Medulla oblongata (tissue), 1 donor: Measurements from ENCODE around the gene ANKRD13D.

Experiments
- DNase-seq: peaks from one replicate; pipeline ENCODE4 v3.0.0-alpha.2; 2015; ENCODE audit errors: extremely low spot score

ANKRD13D gene

GRCh38 chr11:67289226-67289650 lies at the start of gene ANKRD13D:
ANKRD13D (plus strand) TSS chr11:67289303; CDS start chr11:67289461, 158 bp downstream.
- DNase-seq, result no peak

GRCh38 chr11:67239783-67240575 lies 49.1 kb upstream of the ANKRD13D start:
- DNase-seq, result peak; percentile 98

- DNase-seq, result peak; percentile 67
Measured at GRCh38 chr11:67240576-67241389, 48.3 kb upstream of the ANKRD13D start.

- no peak for DNase-seq
Measured at GRCh38 chr11:67242548-67242947, 46.6 kb upstream of the ANKRD13D start.

- DNase-seq, result no peak
Measured at GRCh38 chr11:67243051-67243450, 46.1 kb upstream of the ANKRD13D start.

- DNase-seq, result no peak
Measured at GRCh38 chr11:67245046-67245445, 44.1 kb upstream of the ANKRD13D start.

GRCh38 chr11:67247946-67248550 lies 41.1 kb upstream of the ANKRD13D start:
- DNase-seq, result no peak

GRCh38 chr11:67248653-67249052 lies 40.5 kb upstream of the ANKRD13D start:
- no peak for DNase-seq

GRCh38 chr11:67250059-67251043 lies 38.8 kb upstream of the ANKRD13D start:
- DNase-seq, result no peak

- no peak for DNase-seq
Measured at GRCh38 chr11:67251841-67252240, 37.3 kb upstream of the ANKRD13D start.

- DNase-seq, result peak; percentile 88
Measured at GRCh38 chr11:67252831-67253239, 36.3 kb upstream of the ANKRD13D start.

- no peak for DNase-seq
Measured at GRCh38 chr11:67253872-67254624, 35.1 kb upstream of the ANKRD13D start.

- no peak for DNase-seq
Measured at GRCh38 chr11:67254798-67255197, 34.3 kb upstream of the ANKRD13D start.

- no peak for DNase-seq
Measured at GRCh38 chr11:67255353-67255752, 33.8 kb upstream of the ANKRD13D start.

- no peak for DNase-seq
Measured at GRCh38 chr11:67255864-67256263, 33.2 kb upstream of the ANKRD13D start.

- DNase-seq, result no peak
Measured at GRCh38 chr11:67256477-67257135, 32.5 kb upstream of the ANKRD13D start.

GRCh38 chr11:67260406-67260805 lies 28.7 kb upstream of the ANKRD13D start:
- no peak for DNase-seq

GRCh38 chr11:67260885-67261639 lies 28.0 kb upstream of the ANKRD13D start:
- peak; percentile 65 for DNase-seq

GRCh38 chr11:67261640-67261945 lies 27.5 kb upstream of the ANKRD13D start:
- DNase-seq, result no peak
